Activated CD4-positive, alpha-beta T cell treated with anti-CD3 and anti-CD28 coated beads, Interleukin-2, amount 50 U/mL, for 16 hours (primary cell): ENCODE data around the gene ZFYVE27.
A peak's percentile ranks its signal among the peaks of the same experiment; 100 is the strongest.
"Not testable (repeated sequence)": the region's sequence is repeated elsewhere in the genome, so short reads cannot be mapped to it uniquely, and the experiment has no call there.

Source experiments
- DNase-seq: peaks from one replicate; pipeline ENCODE4 v3.0.0-alpha.2; 2020

The ZFYVE27 gene, protein sequence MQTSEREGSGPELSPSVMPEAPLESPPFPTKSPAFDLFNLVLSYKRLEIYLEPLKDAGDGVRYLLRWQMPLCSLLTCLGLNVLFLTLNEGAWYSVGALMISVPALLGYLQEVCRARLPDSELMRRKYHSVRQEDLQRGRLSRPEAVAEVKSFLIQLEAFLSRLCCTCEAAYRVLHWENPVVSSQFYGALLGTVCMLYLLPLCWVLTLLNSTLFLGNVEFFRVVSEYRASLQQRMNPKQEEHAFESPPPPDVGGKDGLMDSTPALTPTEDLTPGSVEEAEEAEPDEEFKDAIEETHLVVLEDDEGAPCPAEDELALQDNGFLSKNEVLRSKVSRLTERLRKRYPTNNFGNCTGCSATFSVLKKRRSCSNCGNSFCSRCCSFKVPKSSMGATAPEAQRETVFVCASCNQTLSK

GRCh38 chr10:97736902-97737769 lies at the start of gene ZFYVE27:
ZFYVE27 (plus strand) TSS chr10:97737128; CDS start chr10:97738478, 1,350 bp downstream.
- peak; percentile 98 for DNase-seq

GRCh38 chr10:97687785-97688781 lies 48.8 kb upstream of the ZFYVE27 start:
- no peak for DNase-seq

DNA sequence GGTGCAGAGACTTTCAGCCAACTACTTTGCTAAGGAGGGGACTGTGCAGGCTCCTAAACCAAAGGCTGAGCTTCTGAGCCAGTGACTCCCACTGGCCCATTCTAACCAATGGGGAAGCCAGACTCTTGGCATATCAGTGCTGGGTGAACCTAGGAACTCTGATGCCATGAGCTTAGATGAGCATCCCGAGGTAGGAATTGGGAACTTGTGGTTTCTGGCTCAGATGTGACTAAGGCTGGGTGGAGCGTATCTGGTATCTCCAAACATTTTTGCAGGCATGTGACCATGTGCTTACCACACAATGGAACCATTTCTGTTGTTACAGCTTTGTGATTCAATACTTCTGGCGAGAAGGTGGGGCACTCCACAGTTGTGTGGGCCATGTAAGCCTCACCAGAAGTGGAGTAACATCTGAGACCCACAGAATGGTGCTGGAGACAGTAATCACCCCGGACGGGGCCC lies 47.3 kb upstream of the ZFYVE27 start:
- no peak for DNase-seq

DNA sequence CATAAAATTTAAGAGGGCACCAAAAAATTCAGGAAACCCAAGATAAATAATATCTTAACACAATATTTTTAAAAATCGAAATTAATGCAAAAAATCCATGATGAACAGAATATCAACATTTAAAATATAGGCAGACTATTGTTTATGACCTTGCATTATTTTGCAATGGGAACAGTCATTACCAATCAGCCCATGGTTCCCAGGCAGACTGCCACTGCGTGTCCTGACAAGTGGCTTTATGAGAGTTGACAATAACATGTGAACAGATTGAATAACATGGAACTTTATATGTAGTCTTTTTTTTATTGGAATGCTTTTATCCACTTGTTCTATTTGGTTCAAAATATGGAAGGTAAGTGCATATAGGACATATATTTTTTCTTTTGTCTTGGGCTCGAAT lies 46.8 kb upstream of the ZFYVE27 start:
- DNase-seq: no peak

DNA sequence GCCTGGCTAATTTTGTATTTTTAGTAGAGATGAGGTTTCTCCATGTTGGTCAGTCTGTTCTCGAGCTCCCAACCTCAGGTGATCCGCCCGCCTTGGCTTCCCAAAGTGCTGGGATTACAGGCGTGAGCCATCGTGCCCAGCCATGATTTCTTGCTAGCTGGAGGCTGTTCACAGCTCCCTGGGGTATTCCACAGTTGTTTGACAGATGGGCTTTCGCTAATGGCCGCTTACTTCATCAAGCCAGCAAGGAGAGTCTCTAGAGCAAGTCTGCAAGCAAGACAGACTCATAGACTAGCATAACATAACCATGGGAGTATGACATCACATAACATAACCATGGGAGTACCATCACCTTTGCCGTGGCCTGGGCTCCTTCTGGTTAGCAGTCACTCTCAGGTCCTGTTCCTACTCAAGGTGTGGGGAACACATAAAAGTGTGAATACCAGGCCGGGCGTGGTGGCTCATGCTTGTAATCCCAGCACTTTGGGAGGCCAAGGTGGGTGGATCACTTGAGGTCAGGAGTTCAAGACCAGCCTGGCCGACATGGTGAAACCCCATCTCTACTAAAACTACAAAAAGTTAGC lies 38.8 kb upstream of the ZFYVE27 start:
- DNase-seq: not testable (repeated sequence)

GRCh38 chr10:97701438-97702069 lies 35.4 kb upstream of the ZFYVE27 start:
- peak; percentile 75 for DNase-seq

DNA sequence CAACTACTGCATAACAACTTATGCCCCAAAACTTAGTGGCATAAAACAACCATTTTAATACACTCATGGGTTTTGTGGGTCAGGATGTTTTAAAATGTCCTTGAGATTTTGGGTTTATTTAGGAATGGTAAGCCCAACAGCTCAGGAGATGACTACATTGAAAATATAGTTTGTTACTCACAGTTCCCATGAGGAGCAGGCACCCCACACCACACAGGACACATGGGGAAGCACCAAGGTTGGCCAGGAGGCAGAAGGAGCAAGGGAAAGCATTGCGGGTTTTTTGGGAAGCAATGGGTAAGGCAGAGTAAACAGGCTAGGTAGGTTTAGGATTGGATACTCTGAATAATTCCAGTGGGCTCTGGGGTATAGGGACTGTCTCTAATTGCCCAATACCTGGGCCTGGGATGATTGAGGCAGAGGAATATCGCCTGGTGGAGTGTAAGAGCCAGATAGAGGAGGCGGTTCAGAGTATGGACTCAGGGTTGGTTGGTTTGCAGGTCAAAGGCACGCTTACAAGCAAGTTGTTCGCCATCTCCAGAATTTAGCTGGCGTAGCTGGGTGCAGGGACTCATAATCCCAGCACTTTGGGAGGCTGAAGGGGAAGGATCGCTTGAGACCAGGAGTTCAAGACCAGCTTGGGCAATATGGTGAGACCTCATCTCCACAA lies 33.4 kb upstream of the ZFYVE27 start:
- DNase-seq: no peak

DNA sequence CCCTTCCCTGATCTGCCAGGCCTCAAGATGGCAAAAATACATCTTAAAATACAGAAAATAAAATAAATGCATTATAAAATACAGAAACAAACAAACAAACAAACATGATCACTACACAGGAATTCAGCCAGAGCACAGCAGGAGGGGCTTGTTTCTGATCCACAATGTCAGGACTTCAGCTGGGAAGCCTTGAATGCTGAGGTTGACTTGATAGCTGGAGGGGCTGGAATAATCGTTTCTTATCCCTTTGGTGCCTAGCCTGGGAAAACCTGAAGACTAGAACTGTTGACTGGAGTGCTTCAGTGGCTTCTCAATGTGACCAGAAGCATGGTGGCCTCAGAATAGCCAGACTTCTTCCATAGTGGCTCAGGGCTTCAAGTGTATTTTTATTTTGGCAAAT lies 32.6 kb upstream of the ZFYVE27 start:
- no peak for DNase-seq

DNA sequence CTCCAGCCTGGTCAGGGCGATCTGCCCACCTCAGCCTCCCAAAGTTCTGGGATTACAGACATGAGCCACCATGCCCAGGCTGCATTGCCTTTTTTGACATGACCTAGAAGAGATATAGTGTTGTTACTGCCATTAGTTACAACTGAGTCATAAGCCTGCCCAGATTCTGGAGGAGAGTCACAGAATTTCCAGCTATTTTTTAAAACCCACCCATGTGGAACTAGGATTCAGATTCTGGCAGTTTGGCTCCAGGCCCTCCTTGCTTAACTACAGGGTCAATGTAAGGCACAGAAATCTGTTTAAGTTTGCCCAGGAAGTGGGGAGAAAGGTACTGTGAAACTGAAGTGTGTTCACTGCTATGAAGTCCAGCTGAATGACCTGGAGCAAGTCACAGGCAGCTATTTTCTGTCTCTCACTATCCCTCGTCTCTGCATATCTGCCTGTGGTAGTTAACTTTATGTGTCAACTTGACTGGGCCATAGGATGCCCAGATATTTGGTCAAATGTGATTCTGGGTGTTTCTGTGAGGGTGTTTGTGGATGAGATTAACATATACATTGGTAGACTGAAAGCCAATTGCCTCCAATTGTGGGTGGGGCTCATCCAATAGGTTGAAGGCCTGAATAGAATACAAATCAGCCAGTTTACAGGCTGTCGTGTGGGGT lies 31.8 kb upstream of the ZFYVE27 start:
- DNase-seq: no peak

DNA sequence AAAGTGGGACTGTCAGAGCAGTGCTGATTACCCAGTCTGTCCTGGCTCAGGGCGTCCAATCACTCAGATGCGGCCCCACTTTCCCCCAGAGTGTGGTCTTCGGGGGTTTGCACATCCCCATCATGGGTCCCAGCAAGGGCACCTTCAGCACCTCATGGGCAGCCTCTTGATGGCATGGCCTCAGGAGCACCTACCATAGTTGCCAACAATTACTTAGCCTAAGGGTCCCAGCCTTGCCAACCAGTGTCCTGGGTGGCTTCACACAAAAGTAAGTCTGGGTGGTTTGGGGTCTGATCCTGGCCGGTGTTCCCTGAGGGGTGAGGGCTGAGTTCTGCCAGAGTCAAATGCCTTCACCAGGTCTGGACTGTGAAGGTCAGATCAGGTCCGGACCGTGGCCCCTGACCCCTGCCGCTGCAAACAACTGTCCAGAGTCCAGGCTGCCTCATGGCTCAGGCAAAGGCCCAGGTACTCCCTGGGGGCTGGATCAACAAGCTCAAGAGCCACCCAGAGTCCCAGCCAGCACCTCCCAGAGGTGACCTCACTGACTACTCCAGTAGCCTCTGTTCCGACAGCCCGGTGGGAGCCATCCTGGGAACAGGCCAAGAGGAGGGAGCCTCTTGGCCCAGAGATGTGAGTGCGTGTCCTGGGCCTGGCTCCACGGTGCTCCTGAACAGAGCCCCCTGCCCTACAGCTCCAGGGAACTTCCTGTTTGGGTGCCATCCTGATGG lies 29.6 kb upstream of the ZFYVE27 start:
- DNase-seq: no peak

DNA sequence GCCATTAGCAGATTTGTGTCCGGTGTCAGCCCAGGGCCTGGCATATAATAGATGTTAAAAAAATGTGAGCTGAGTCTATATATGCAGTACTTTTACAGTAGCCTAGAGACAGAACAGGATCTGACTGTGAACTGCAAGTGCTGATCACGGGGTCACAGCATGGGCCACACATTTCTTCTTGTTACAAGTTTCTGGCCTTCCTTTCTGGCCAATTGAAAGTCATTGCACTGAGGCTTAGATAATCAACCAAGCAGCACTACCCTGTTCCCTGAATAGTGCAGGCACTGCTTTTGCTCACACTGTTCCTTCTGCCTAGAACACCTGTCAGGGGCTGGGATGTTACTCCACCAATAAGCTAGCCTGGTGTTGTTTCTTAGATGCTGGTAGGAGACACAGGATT lies 28.8 kb upstream of the ZFYVE27 start:
- no peak for DNase-seq

DNA sequence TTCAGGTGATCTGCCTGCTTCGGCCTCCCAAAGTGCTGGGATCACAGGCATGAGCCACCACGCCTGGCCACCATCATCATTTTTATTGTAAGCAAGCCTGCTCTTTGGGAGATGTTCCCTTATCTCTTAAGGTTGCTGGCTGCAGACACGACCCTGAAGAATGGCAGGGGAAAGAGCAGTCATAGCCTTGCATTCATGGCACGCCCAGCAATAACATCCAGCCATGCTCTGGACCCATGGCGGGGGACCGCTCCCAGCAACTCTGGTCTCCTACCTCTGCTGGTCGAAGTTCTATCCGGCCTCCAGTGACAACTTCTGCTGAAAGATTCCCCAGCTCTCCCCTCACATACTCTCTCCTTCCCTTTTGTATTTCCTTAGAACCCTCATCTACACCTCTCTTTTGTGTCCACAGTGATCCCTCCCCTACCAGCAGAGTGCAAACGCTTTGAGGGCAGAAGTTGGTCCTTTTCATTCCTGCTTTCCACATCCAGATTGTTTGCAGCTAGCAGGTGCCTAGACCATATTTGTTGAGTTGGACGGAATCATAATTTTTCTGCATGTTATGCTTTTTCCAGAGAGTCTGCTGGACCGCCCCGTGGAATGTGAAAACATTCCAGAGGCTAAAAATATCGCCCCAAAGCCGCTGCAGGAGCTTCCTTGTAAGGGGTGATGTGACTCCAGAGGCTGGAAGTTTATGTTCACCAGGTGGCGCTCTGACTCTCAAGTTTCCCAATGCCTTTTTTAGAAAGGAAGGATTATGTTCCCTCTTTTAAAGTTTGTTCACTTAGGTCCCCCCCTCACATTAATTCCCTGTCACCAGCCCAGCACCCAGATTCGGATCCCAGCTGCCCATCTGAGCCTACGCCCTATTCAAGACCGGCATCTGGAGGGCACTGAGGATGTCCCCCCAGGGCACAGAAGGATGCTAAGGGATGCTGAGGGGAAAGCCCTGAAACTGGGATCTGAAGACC lies 27.7 kb upstream of the ZFYVE27 start:
- no peak for DNase-seq

- DNase-seq: no peak
Observed at GRCh38 chr10:97711640-97712572, 25.0 kb upstream of the ZFYVE27 start.

- peak; percentile 23 for DNase-seq
Observed at GRCh38 chr10:97713339-97713825, 23.5 kb upstream of the ZFYVE27 start, which contains the start of gene MARVELD1. MARVELD1 (plus strand) TSS chr10:97713730; CDS start chr10:97713877, 147 bp downstream.

DNA sequence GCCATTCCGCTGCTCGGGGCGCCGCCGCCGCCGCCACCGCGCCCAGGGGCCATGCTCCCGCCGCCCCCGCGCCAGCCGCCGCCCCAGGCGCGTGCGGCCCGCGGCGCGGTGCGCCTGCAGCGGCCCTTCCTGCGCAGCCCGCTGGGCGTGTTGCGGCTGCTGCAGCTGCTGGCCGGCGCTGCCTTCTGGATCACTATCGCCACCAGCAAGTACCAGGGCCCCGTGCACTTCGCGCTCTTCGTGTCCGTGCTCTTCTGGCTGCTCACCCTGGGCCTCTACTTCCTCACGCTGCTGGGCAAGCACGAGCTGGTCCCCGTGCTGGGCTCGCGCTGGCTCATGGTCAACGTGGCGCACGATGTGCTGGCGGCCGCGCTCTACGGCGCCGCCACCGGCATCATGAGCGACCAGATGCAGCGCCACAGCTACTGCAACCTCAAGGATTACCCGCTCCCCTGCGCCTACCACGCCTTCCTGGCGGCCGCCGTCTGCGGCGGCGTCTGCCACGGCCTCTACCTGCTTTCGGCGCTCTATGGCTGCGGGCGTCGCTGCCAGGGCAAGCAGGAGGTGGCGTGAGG lies 23.0 kb upstream of the ZFYVE27 start:
- DNase-seq: peak; percentile 56

- DNase-seq: peak; percentile 35
Observed at GRCh38 chr10:97714401-97715258, 22.3 kb upstream of the ZFYVE27 start.
